GM19395 (cell line): Measurements from ENCODE around the gene LLGL2.
"Not testable (repeated sequence)": the region's sequence is repeated elsewhere in the genome, so short reads cannot be mapped to it uniquely, and the experiment has no call there.

Source experiments
- ATAC-seq: cut with Tn5 transposase; IDR thresholded peaks from one replicate; pipeline ENCODE4 v1.9.1; 2021; ENCODE audit warnings: mild to moderate bottlenecking, moderate library complexity; ENCODE audit not compliant: unreplicated experiment

The LLGL2 gene

DNA sequence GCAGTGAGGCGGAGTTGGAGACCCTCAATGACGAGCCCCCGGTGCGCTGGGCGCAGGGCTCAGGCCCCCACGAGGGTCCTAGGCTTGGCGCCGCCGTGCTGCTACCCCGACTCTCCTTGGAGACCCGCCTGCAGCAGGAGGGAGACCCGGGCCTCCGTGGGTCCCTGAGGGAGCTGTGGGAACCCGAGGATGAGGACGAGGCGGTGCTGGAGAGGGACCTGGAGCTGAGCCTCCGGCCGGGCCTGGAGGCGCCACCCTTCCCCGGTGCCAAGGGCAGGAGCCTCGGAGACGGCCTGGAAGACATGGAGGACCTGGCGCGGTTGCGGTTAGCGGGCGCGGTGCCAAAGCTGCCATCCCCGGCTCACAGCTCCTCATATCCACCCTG lies 64.4 kb downstream of the LLGL2 start:
- ATAC-seq: no peak

DNA sequence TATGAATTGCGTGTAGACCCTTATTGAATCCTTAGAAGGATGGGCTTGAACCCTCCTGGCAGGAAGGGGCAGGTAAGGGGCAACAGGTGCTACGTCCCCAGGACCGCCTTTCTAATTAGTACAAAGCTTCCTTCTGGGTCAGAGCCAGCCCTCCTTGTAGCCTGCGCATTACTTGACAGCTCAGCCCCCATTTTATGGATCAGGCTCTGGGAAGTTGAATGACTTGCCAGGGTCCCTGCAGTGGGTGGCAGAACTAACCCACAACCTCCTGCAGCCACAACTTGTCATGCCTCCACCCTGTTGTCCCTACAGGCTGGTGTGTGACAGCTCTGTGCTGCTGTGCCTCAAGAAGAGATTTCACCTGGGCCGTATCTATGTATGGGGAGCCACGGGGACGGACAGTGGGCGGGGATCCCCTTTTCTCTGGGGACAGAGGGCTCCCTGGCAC lies 64.8 kb downstream of the LLGL2 start:
- no peak for ATAC-seq

GRCh38 chr17:75590849-75591721 lies 65.6 kb downstream of the LLGL2 start:
- ATAC-seq: no peak

DNA sequence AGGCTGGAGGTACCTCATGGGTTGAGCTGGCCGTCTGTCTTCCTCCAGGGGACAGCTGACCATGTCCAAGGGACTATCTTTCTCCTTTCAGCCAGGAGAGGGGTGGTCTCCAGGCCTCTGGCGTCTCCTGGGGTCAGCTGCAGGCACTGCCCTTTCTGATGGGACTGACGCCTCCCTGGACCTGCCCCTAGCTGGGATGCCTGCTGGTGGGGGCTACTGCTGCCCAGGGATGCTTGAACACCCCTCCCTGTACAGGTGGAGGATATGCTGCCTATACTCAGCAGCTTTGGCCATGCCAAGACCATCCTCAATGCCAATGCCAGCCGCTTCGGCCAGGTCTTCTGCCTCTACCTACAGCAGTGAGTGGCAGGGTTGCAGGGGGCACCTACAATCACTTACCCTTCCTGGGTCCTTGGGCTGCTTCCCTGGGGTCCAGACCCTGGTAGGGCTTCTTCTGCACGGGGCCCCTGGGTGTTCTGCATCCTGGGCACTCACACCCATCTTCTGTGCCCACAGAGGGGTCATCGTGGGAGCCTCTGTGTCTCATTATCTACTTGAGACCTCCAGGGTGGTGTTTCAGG lies 66.3 kb downstream of the LLGL2 start:
- no peak for ATAC-seq

DNA sequence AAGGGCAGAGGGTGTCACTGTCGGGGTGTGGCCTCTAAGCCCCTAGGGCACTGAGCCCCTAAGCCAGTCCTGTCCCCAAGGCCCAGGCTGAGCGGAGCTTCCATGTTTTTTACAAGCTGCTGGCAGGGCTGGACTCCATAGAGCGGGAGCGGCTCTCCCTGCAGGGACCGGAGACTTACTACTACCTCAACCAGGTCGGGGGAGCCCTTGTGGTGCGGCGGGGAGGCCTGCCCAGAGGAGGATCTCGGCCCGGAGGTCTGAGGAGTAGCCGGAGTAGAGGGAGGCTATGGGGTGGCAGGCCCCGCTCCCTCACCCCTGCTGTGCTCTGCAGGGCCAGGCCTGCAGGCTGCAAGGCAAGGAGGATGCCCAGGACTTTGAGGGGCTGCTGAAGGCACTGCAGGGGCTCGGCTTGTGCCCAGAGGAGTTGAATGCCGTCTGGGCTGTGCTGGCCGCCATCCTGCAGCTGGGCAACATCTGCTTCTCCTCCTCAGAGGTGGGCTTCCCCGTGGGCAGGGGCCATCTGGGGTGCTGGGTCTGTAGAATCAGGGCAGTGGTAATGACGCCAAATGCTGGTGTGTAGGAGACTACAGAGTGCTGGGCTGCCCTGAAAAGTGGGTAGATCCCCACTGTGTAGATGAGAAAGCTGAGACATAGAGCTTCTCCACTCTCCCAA lies 67.0 kb downstream of the LLGL2 start:
- ATAC-seq: no peak

GRCh38 chr17:75593430-75593829 lies 67.9 kb downstream of the LLGL2 start:
- ATAC-seq: not testable (repeated sequence)

DNA sequence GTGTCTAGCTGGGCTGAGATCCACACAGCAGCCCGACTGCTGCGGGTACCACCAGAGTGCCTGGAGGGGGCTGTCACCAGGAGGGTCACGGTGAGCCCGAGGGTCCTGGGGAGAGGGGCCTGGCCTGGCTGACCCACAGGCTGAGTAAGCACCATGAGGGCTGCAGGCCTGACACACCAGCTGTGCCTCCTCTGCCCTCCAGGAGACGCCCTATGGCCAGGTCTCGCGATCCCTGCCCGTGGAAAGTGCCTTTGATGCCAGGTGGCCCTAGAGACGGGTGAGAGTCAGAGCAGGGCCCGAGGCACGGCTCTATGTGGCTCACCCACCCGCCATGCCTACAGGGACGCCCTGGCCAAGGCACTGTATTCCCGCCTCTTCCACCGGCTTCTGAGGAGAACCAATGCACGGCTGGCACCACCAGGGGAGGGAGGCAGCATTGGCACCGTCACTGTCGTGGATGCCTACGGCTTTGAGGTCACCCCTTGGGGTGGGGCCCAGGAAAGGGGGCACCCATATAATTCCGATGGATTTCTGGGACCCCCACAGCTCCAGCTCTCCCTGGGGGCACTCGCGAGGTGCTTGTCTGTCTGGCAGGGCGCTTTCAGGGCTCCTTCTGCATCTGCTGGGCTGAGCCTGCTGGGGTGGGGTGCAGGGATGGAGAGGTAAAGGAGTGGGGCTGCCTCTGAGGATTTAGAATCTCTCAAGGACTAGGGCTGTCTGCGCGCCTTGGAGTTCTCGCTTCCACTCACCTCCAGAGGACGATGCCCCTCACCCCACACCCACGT lies 69.2 kb downstream of the LLGL2 start:
- ATAC-seq: no peak

GRCh38 chr17:75595284-75595919 lies 69.9 kb downstream of the LLGL2 start:
- ATAC-seq: no peak

GRCh38 chr17:75595920-75596313 lies 70.4 kb downstream of the LLGL2 start:
- ATAC-seq: no peak

DNA sequence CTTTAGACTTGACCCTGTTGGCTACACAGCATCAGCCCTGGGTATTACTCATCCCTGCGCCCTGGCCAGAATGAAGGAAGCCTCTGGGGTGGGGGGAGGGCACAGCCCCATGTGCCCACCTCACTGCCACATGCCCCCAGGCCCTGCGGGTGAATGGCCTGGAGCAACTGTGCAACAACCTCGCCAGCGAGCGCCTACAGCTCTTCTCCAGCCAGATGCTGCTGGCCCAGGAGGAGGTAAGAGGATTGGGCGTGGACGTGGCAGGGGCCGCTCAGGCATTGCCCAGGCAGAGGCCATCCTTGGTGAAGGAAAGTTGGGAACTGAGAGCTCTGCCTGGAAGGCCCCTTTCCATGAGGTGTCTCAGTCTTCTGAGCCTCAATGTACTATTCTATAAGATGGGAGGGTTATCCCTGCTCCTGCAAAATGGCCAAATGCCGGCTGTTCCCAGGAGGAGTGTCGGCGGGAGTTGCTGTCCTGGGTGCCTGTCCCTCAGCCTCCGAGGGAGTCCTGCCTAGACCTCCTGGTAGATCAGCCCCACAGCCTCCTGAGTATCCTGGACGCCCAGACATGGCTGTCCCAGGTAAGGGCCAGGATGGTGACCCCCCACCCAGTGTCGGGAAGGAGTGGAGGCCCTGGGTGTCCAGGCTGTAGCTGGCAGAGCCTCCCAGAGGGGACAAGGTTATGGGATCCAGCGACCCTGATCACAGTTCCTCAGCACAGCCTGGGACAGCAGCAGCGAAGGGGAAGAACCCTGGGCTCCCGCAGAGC lies 71.0 kb downstream of the LLGL2 start:
- ATAC-seq: no peak

- no peak for ATAC-seq
Observed at GRCh38 chr17:75601057-75601987, 75.8 kb downstream of the LLGL2 start.

- no peak for ATAC-seq
Observed at GRCh38 chr17:75602644-75603043, 77.1 kb downstream of the LLGL2 start.

- no peak for ATAC-seq
Observed at GRCh38 chr17:75603123-75603522, 77.6 kb downstream of the LLGL2 start.

DNA sequence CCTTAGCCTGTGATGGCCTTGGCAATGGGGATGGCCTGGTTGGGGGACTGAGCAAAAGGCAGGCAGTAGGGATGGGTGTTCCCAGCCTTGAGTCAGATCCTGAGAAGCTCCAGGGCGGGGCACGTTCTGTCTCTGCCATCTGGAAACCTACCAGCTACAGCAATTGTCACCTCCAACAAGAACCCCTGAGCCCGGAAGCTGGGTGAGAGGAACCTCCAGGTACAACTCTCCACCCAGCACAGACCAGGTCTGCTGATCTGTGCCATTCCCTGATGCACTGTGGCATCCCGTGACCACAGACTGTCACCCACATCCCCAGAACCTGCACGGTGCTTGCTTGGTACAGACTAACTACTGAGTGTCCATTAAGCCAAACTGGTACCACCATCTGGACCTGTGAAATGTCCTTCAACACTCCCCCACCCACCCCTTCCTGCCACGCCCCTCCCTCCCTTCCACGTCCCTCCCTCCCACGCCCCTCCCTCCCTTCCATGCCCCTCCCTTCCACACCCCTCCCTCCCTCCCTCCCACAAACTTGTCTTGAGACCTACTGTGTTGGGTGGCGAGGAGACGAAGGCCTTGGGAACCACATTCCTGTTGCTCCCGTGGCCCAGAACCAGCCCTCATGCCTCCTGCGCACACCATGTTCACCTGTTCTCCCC lies 78.7 kb downstream of the LLGL2 start:
- ATAC-seq: no peak

DNA sequence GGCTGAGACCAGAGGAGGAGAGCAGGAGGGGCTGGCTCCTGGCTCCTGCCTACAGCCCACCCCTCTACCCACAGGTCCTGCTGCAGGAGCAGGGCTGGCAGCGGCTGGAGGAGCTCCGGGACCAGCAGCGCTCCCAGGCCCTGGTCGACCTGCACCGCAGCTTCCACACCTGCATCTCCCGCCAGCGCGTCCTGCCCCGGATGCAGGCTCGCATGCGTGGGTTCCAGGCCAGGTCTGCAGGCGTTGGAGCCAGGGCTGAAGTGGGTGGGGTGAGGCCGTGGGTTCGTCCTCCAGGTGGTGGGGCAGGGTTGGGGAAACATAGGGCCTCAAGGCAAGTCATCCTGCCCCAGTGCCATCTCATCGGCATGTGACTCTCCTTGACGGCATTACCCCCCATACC lies 80.3 kb downstream of the LLGL2 start:
- no peak for ATAC-seq

DNA sequence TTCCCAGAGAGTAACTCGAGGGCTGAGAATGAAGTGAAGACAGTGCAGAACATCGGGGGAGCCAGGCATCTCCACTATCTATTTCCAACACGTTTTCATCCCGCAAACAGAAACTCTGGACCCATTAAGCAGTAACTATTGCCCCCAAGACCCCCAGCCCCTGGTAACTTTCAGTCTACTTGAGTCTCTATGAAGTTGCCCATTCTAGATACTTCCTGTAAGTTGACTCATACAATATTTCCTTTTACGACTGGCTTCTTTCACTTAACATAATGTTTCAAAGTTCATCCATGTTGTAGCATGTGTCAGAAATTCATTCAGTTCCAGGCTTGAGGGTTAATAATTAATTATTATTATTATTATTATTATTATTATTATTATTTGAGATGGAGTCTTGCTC lies 81.6 kb downstream of the LLGL2 start:
- no peak for ATAC-seq

DNA sequence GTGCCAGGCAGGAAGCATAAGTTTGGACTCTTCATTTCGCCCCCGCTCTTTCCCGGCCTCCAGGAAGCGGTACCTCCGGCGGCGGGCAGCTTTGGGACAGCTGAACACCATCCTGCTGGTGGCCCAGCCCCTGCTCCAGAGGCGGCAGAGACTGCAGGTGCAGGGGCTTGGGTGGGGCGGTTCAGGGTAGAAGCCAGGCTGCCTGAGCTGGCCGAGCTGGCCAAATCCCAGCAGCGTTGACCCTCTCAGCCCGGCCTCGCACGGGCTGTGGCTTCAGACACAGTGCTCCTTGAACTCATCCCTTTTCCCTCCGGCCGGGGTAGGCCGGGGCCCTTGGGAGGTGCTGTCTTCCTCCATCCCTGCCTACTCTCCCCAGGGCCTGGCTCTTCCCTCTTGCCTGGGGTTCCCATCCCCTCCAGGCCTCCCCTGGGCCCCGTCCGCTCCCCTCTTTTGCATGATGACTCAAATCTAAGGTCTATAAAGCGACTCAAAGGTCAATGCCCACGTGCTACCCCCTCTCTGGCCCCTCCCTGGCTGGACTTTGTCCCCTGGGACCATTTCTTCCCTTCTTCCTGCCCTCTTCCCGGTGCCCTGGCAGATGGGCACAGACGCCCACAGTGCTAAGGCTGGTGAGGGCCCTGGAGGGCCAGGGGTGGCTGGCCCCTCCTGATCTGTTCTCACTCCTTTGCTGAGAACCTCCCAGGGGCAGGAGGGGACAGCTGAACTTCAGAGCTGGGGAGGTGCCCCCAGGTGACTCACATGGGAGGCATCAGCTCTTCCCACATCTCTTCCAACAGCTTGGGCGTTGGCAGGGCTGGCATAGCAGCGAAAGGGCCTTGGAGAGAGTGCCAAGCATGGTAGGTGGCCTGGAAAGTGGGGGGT lies 84.8 kb downstream of the LLGL2 start:
- ATAC-seq: no peak
